Measurements from ENCODE around the gene TMEM59L. TPM values are rescaled to one million over a fixed set of nuclear protein-coding genes. Genes with fewer than 3 reads are reported as not detected.

TMEM59L gene
- total and polyA plus RNA-seq, 2 of the 4 experiments (the other 2 are of a cell fraction) = under 0.01 to 5.9 TPM

DNA sequence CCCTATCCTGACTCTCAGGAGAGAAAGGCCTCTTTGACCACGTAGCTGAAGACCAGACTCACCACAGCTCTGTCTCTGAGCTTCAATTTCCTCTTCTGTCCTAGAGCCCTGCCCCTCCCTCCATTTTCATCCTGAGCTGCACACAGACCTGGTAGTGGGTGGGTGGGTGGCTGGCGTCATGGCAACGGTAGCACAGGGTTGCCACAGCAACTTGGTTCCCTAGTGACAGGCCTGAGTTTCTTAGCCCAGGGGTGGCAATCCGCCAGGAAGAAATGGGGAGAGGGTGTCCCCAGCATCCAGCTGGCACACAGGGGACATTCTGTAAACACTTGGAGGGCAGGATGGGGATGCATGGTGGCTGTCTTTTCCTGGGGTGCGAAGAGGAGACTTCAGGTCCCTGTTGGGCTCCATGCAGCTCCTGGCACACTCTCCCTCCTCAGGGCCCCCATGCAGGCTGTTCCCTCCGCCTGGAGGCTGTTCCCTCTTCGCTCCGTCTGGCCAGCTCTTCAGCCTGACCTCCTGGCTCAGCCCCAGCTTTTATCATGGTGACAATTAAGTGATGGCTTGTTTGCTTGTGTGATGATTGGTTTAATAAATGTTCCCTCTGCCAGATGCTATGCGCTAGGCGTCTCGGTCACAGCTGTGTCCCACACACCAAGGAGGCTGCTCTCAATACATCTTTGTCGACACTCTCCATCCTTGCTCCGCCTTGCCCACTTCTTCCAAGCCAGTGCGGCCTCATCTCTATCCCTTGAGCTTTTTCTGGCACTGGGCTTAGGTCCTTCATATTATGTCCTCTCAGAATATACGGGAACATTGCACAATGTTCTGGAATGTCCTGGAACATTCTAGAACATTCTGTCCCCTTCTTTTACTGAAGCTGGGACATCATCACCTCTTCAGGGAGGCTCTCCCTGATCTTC is 16.8 kb downstream of the TMEM59L start:
- CTCF ChIA-PET = no interaction called here
- no peak overlapping the region for H4K8ac ChIP-seq (ENCODE audit: low read depth in 2 of 2, low read length in 2 of 2)
- no peak overlapping the region for H3K18ac ChIP-seq (ENCODE audit: low read depth, low read length)
- no peak overlapping the region for H2BK5ac ChIP-seq (ENCODE audit: low read depth, low read length, poor library complexity, severe bottlenecking)
- in situ Hi-C loops (cut with MboI; ENCODE audit: low sequenced_read_pairs) = no loop called here
- intact Hi-C loops (cut with micrococcal nuclease) = no loop called here
- 32% methylated on average over 5 of the region's 15 CpGs; no CpG with 5 or more reads in 1 of the 2 experiments for WGBS, 2 experiments (ENCODE audit: extremely low coverage in 2 of 2, insufficient read length in 1 of 2)
- H2AK5ac ChIP-seq (ENCODE audit: low read depth, low read length) = no peak overlapping the region
- no peak overlapping the region for H4K91ac ChIP-seq (ENCODE audit: insufficient read depth, low read depth, low read length)
- no peak overlapping the region for H3K4me2 ChIP-seq (ENCODE audit: low read depth, low read length)
- ATAC-seq (ENCODE audit: low read depth) = no peak
- no peaks in the 10 kb centered on the region for H3K36me3 ChIP-seq (ENCODE audit: control insufficient read depth, insufficient read depth, low read length)
- H3K9me1 ChIP-seq (ENCODE audit: insufficient read depth, low read length) = no peaks in the 10 kb centered on the region
- POLR2A ChIA-PET (ENCODE audit: unreplicated experiment) = no interaction called here
- no peaks in the 10 kb centered on the region for H4K20me1 ChIP-seq (ENCODE audit: insufficient read depth, low read length)
- no peaks in the 10 kb centered on the region for H3K9me3 ChIP-seq (ENCODE audit: control insufficient read depth, insufficient read depth, low read length)
- H3K4me3 ChIP-seq (ENCODE audit: insufficient read depth, low read depth, low read length) = no peak overlapping the region
- H2AK9ac ChIP-seq (replicated peaks; ENCODE audit: low read depth, low read length, poor library complexity) = no peak overlapping the region
- no peak overlapping the region for H3K9ac ChIP-seq (ENCODE audit: low read depth, low read length)
- BruUV-seq (replicated peaks) = no TSS peak
- H3K27ac ChIP-seq (ENCODE audit: insufficient read depth, low read length) = no peak overlapping the region
- no peak overlapping the region for H2BK15ac ChIP-seq (ENCODE audit: low read depth, low read length)
- no peak overlapping the region for H3K23ac ChIP-seq (ENCODE audit: low read depth, low read length)
- dilution Hi-C loops (cut with HindIII; ENCODE audit: low sequenced_read_pairs, unreplicated experiment) = no loop called here
- no peak overlapping the region for H3K4ac ChIP-seq (ENCODE audit: low read depth, low read length)
- no peaks in the 10 kb centered on the region for H3K4me1 ChIP-seq (ENCODE audit: control insufficient read depth, insufficient read depth, low read length)
- peaks cover 11% of the 10 kb centered on the region for H3K27me3 ChIP-seq (ENCODE audit: control insufficient read depth, insufficient read depth, low read length)
- no peaks in the 10 kb centered on the region for H3K79me1 ChIP-seq (ENCODE audit: low read depth in 1 of 2, low read length in 2 of 2)
- no peak overlapping the region for H3K56ac ChIP-seq (ENCODE audit: extremely low read depth, insufficient read depth, low read length)
- no peak overlapping the region for H4K5ac ChIP-seq (ENCODE audit: low read depth, low read length)
- H2BK20ac ChIP-seq (ENCODE audit: low read depth, low read length) = no peak overlapping the region
- no peak overlapping the region for H3K14ac ChIP-seq (replicated peaks; ENCODE audit: low read depth, low read length)
- DNase-seq = no peak
- peak overlapping the region; percentile 32 for H2AFZ ChIP-seq (replicated peaks; ENCODE audit: low read length, poor library complexity)
- TF ChIP-seq CEBPB (IDR thresholded peaks at IDR 0.05; ENCODE audit: low read depth, low read length) (peak; percentile 59), RCOR1 (IDR thresholded peaks at IDR 0.05; ENCODE audit: insufficient replicate concordance, low read length) (no peak)
- H2BK120ac ChIP-seq (ENCODE audit: low read depth, low read length) = no peak overlapping the region

Measured in IMR-90 (cell line).